HEK293 (cell line): ENCODE data around the gene SEPTIN7.

Experiments
- CTCF ChIP-seq: fragments of 450-650 bp; formaldehyde crosslinking; IDR thresholded peaks from 2 replicates; pipeline ENCODE4 v1.5.1; 2016; ENCODE audit warnings: missing biosample characterization, missing genetic modification characterization
- MYNN ChIP-seq: fragments of 450-650 bp; formaldehyde crosslinking; IDR thresholded peaks from 2 replicates; pipeline ENCODE4 v1.5.1; 2016; ENCODE audit warnings: missing biosample characterization, missing genetic modification characterization, borderline replicate concordance
- REST ChIP-seq: fragments of 450-650 bp; formaldehyde crosslinking; IDR thresholded peaks from 2 replicates; pipeline ENCODE4 v1.5.1; 2016; ENCODE audit warnings: missing biosample characterization, missing genetic modification characterization
- WT1 ChIP-seq: fragments of 450-650 bp; formaldehyde crosslinking; IDR thresholded peaks from 2 replicates; pipeline ENCODE4 v1.5.1; 2016; ENCODE audit warnings: missing biosample characterization, missing genetic modification characterization
- YY1 ChIP-seq: fragments of 450-650 bp; formaldehyde crosslinking; IDR thresholded peaks from 2 replicates; pipeline ENCODE4 v1.5.1; 2018; ENCODE audit warnings: missing biosample characterization, missing genetic modification characterization
- ZNF221 ChIP-seq: fragments of 450-650 bp; formaldehyde crosslinking; IDR thresholded peaks from 2 replicates; pipeline ENCODE4 v1.5.1; 2017; ENCODE audit warnings: missing biosample characterization, missing genetic modification characterization, borderline replicate concordance
- ZNF239 ChIP-seq: fragments of 450-650 bp; formaldehyde crosslinking; IDR thresholded peaks from 2 replicates; pipeline ENCODE4 v1.5.1; 2016; ENCODE audit warnings: missing biosample characterization, missing genetic modification characterization
- ZNF354C ChIP-seq: fragments of 450-650 bp; formaldehyde crosslinking; IDR thresholded peaks from 2 replicates; pipeline ENCODE4 v1.5.1; 2016; ENCODE audit warnings: missing biosample characterization, missing genetic modification characterization, low read depth, borderline replicate concordance
- ZNF404 ChIP-seq: fragments of 450-650 bp; formaldehyde crosslinking; IDR thresholded peaks from 2 replicates; pipeline ENCODE4 v1.5.1; 2017; ENCODE audit warnings: missing biosample characterization, missing genetic modification characterization
- ZNF449 ChIP-seq: fragments of 450-650 bp; formaldehyde crosslinking; IDR thresholded peaks from 2 replicates; pipeline ENCODE4 v1.5.1; 2017; ENCODE audit warnings: missing biosample characterization, mild to moderate bottlenecking, missing genetic modification characterization, moderate library complexity
- ZNF530 ChIP-seq: fragments of 450-650 bp; formaldehyde crosslinking; IDR thresholded peaks from 2 replicates; pipeline ENCODE4 v1.5.1; 2016; ENCODE audit warnings: low read depth, missing biosample characterization, missing genetic modification characterization

- TF ChIP-seq REST (no peak), CTCF (tag by site-specific recombination) (no peak), ZNF354C (tag by site-specific recombination) (no peak), YY1 (no peak), ZNF221 (no peak), ZNF239 (tag by site-specific recombination) (no peak), MYNN (tag by site-specific recombination) (no peak), ZNF404 (tag by site-specific recombination) (no peak), WT1 (tag by site-specific recombination) (no peak), ZNF449 (tag by site-specific recombination) (no peak), ZNF530 (tag by site-specific recombination) (no peak)
Observed at GRCh38 chr7:35819310-35819709, 18.5 kb downstream of the SEPTIN7 start.
